CD14-positive monocyte (primary cell): ENCODE results near the gene ZNF254. TPM values are rescaled to one million over a fixed set of nuclear protein-coding genes. Genes with fewer than 3 reads are reported as not detected.

Source experiments
- DNase-seq, 3 donors: peaks; one replicate each; pipeline ENCODE4 v3.0.0-alpha.2; 2011 to 2022
- H2AFZ ChIP-seq: 2 replicates; pipeline ENCODE4 v1.6.0; 2012; ENCODE audit warnings: mild to moderate bottlenecking, low read depth, low read length, inconsistent platforms; ENCODE audit not compliant: insufficient read depth, poor library complexity, severe bottlenecking
- H3K27ac ChIP-seq, 2 donors: 1 replicate in 1 of 2; 2 replicates in 1 of 2; pipeline ENCODE4 v1.5.1; 2012 to 2013; ENCODE audit warnings: low read length in 2 of 2, control low read depth in 1 of 2, inconsistent platforms in 1 of 2, low read depth in 1 of 2, mild to moderate bottlenecking in 1 of 2
- H3K27me3 ChIP-seq, 2 donors: one replicate each; pipeline versions ENCODE4 v1.6.0 to v1.6.1; 2011 to 2013; ENCODE audit warnings: low read length in 2 of 2; ENCODE audit not compliant: control insufficient read depth in 2 of 2, insufficient read depth in 2 of 2
- H3K36me3 ChIP-seq, 2 donors: replicated peaks in 1 of 2; 1 replicate in 1 of 2; 2 replicates in 1 of 2; pipeline versions ENCODE4 v1.5.1 to v1.6.1; 2012 to 2013; ENCODE audit warnings: low read length in 2 of 2, control low read depth in 1 of 2, inconsistent platforms in 1 of 2, mild to moderate bottlenecking in 1 of 2; ENCODE audit not compliant: insufficient read depth in 2 of 2, control insufficient read depth in 1 of 2
- H3K4me1 ChIP-seq, 2 donors: 1 replicate in 1 of 2; 2 replicates in 1 of 2; pipeline versions ENCODE4 v1.5.1 to v1.6.1; 2012 to 2013; ENCODE audit warnings: low read length in 2 of 2, control low read depth in 1 of 2, inconsistent platforms in 1 of 2, mild to moderate bottlenecking in 1 of 2, moderate library complexity in 1 of 2; ENCODE audit not compliant: insufficient read depth in 2 of 2, control insufficient read depth in 1 of 2
- H3K4me2 ChIP-seq: replicated peaks from 2 replicates; pipeline ENCODE3; 2012; ENCODE audit warnings: low read length, moderate library complexity, mild to moderate bottlenecking; ENCODE audit not compliant: poor library complexity, severe bottlenecking; ENCODE audit errors: extremely low read depth
- H3K4me3 ChIP-seq, 3 experiments: fragments of 200-600 bp in 1 of 3; sonication (generic) in 1 of 3; replicated peaks in 1 of 3; 1 replicate in 2 of 3; 2 replicates in 1 of 3; pipeline ENCODE4 v1.5.1; 2011 to 2013; ENCODE audit warnings: low read length in 3 of 3, mild to moderate bottlenecking in 3 of 3, control low read depth in 2 of 3, low read depth in 2 of 3, inconsistent platforms in 1 of 3, moderate library complexity in 1 of 3
- H3K79me2 ChIP-seq: 2 replicates; pipeline ENCODE4 v1.6.0; 2012; ENCODE audit warnings: mild to moderate bottlenecking, control low read depth, inconsistent platforms, low read length, moderate library complexity; ENCODE audit not compliant: insufficient read depth
- H3K9ac ChIP-seq: 2 replicates; pipeline ENCODE4 v1.6.0; 2017; ENCODE audit warnings: low read length, mild to moderate bottlenecking; ENCODE audit not compliant: insufficient read depth, poor library complexity, severe bottlenecking
- H3K9me3 ChIP-seq, 2 donors: replicated peaks in 1 of 2; 1 replicate in 1 of 2; 2 replicates in 1 of 2; pipeline versions ENCODE4 v1.5.1 to v1.6.1; 2012 to 2013; ENCODE audit warnings: low read length in 2 of 2, control low read depth in 1 of 2; ENCODE audit not compliant: control insufficient read depth in 1 of 2, insufficient read depth in 1 of 2
- H4K20me1 ChIP-seq: 2 replicates; pipeline ENCODE4 v1.6.0; 2012; ENCODE audit warnings: mild to moderate bottlenecking, low read length, control low read depth, moderate library complexity; ENCODE audit not compliant: insufficient read depth
- H3K27ac Mint-ChIP-seq, 7 donors: one replicate each; pipeline ENCODE4 v1.8.0; 2020; ENCODE audit warnings: mild to moderate bottlenecking in 7 of 7, mixed read lengths in 7 of 7, moderate library complexity in 6 of 7, inconsistent platforms in 2 of 7
- H3K27me3 Mint-ChIP-seq, 3 donors: one replicate each; pipeline ENCODE4 v1.8.0; 2021 to 2022; ENCODE audit warnings: low read depth in 3 of 3, mild to moderate bottlenecking in 3 of 3, mixed read lengths in 3 of 3, moderate library complexity in 3 of 3, inconsistent platforms in 1 of 3
- H3K36me3 Mint-ChIP-seq, 2 donors: one replicate each; pipeline ENCODE4 v1.8.0; 2020; ENCODE audit warnings: mixed read lengths in 2 of 2, inconsistent platforms in 1 of 2, mild to moderate bottlenecking in 1 of 2
- H3K4me1 Mint-ChIP-seq: one replicate; pipeline ENCODE4 v1.8.0; 2020; ENCODE audit warnings: mild to moderate bottlenecking, mixed read lengths
- H3K4me3 Mint-ChIP-seq, 2 donors: one replicate each; pipeline ENCODE4 v1.8.0; 2020; ENCODE audit warnings: mild to moderate bottlenecking in 2 of 2, mixed read lengths in 2 of 2, moderate library complexity in 1 of 2
- H3K9me3 Mint-ChIP-seq, 7 donors: one replicate each; pipeline ENCODE4 v1.8.0; 2020 to 2022; ENCODE audit warnings: mixed read lengths in 7 of 7, mild to moderate bottlenecking in 6 of 7, moderate library complexity in 6 of 7, inconsistent platforms in 2 of 7
- CTCF ChIP-seq: fragments of 200-600 bp; IDR thresholded peaks from one replicate; pipeline ENCODE4 v1.8.0; 2022; ENCODE audit warnings: antibody characterized with exemption, mild to moderate bottlenecking
- WGBS: methylation state at CpG from one replicate; pipeline ENCODE4 v1.1.5; 2013; ENCODE audit warnings: missing lambda C conversion rate; ENCODE audit not compliant: insufficient coverage; 5-methylcytosine and 5-hydroxymethylcytosine counted together
- intact Hi-C, 2 donors: fragments of 100-400 bp; cut with micrococcal nuclease; formaldehyde crosslinking; loops; one replicate each; pipeline versions ENCODE4 v1.15.0 to v1.15.1; 2023
- polyA plus RNA-seq, 3 donors: library from polyadenylated mRNA; depleted of rRNA in 1 of 3; unstranded in 2 of 3; stranded (reverse) in 1 of 3; fragments of 300-500 nt in 2 of 3; fragments of >200 nt in 1 of 3; fragmentation: Illumina TruSeq in 2 of 3; gene quantifications; 1 replicate in 2 of 3; 2 replicates in 1 of 3; pipeline ENCODE4 v1.2.3, GENCODE V29; 2012 to 2021

Gene ZNF254
- polyA plus RNA-seq, 3 donors = 1.4 to 2.9 (median 1.7) TPM

- no peak for TF ChIP-seq CTCF
- H3K79me2 ChIP-seq = peaks cover 39% of the 10 kb centered on the region
- WGBS = no CpG with 5 or more reads among the region's 2 CpGs
- intact Hi-C loops = no loop called here
- peaks cover 10 to 78% of the 10 kb centered on the region in 2 donors for H3K36me3 ChIP-seq
- H4K20me1 ChIP-seq = no peaks in the 10 kb centered on the region
- no peak for DNase-seq
- Mint-ChIP-seq H3K27ac (no peak overlapping the region), H3K36me3 (peaks cover 39 to 71% of the 10 kb centered on the region in 2 donors), H3K27me3 (no peaks in the 10 kb centered on the region), H3K4me3 (no peak overlapping the region), H3K9me3 (peaks cover 13 to 66% (median 39%) of the 10 kb centered on the region in 7 donors), H3K4me1 (no peaks in the 10 kb centered on the region)
- H3K4me1 ChIP-seq = no peaks in the 10 kb centered on the region
- H2AFZ ChIP-seq = no peak overlapping the region
- H3K27me3 ChIP-seq = no peaks in the 10 kb centered on the region
- no peak overlapping the region for H3K4me3 ChIP-seq
- peaks cover 23 to 72% of the 10 kb centered on the region in 2 donors for H3K9me3 ChIP-seq
- H3K27ac ChIP-seq = no peak overlapping the region
- H3K4me2 ChIP-seq = no peak overlapping the region
- no peak overlapping the region for H3K9ac ChIP-seq
These were observed 14.6 kb downstream of the ZNF254 start for GRCh38 chr19:24101459-24102115.

- Histone ChIP-seq H3K9me3 (peaks cover 14 to 94% of the 10 kb centered on the region in 2 donors), H3K36me3 (peaks cover 11 to 45% of the 10 kb centered on the region in 2 donors), H3K27me3 (no peaks in the 10 kb centered on the region), H3K27ac (no peak overlapping the region), H4K20me1 (no peaks in the 10 kb centered on the region), H3K4me3 (peak overlapping the region in 1 of 3 experiments; percentile 0), H3K9ac (no peak overlapping the region), H3K4me1 (no peaks in the 10 kb centered on the region), H3K79me2 (no peaks in the 10 kb centered on the region), H2AFZ (no peak overlapping the region), H3K4me2 (no peak overlapping the region)
- WGBS = no CpG with 5 or more reads among the region's 3 CpGs
- H3K4me3 Mint-ChIP-seq = no peak overlapping the region
- no peak overlapping the region for H3K27ac Mint-ChIP-seq
- intact Hi-C loops = no loop called here
- DNase-seq = no peak
- peaks cover 26 to 42% of the 10 kb centered on the region in 2 donors for H3K36me3 Mint-ChIP-seq
- TF ChIP-seq CTCF = no peak
- peaks cover 32 to 77% (median 72%) of the 10 kb centered on the region in 7 donors for H3K9me3 Mint-ChIP-seq
- H3K27me3 Mint-ChIP-seq = peaks cover 0 to 1% (median 0%) of the 10 kb centered on the region in 3 donors
- H3K4me1 Mint-ChIP-seq = no peaks in the 10 kb centered on the region
These were observed 40.6 kb downstream of the ZNF254 start for GRCh38 chr19:24127601-24128000.
